Adrenal gland (tissue), 12 donors: ENCODE measurements around the gene ELMOD1. TPM values are rescaled to one million over a fixed set of nuclear protein-coding genes. Genes with fewer than 3 reads are reported as not detected.

Experiments used
- DNase-seq, 7 donors: peaks; one replicate each; pipeline ENCODE4 v3.0.0-alpha.2; 2019 to 2020
- H3K27ac ChIP-seq, 5 donors: fragments of 200-600 bp; sonication (generic) in 4 of 5; 1 replicate in 3 of 5; 2 replicates in 2 of 5; pipeline versions ENCODE4 v1.5.1 to v1.8.0; 2016 to 2020; ENCODE audit warnings: mild to moderate bottlenecking in 1 of 5
- H3K27me3 ChIP-seq: fragments of 200-600 bp; 2 replicates; pipeline ENCODE4 v1.8.0; 2021
- H3K36me3 ChIP-seq, 2 donors: fragments of 200-600 bp; replicated peaks in 1 of 2; 1 replicate in 1 of 2; 2 replicates in 1 of 2; pipeline versions ENCODE4 v1.5.1 to v1.8.0; 2018 to 2022
- H3K4me1 ChIP-seq, 2 donors: fragments of 200-600 bp; replicated peaks in 1 of 2; 1 replicate in 1 of 2; 2 replicates in 1 of 2; pipeline versions ENCODE4 v1.5.1 to v1.8.0; 2018 to 2021
- H3K4me3 ChIP-seq, 4 donors: fragments of 200-600 bp; sonication (generic) in 3 of 4; one replicate each; pipeline ENCODE4 v1.5.1; 2016 to 2018
- H3K9me3 ChIP-seq, 3 donors: fragments of 200-600 bp; sonication (generic) in 1 of 3; replicated peaks in 1 of 3; 1 replicate in 2 of 3; 2 replicates in 1 of 3; pipeline versions ENCODE4 v1.5.1 to v1.8.0; 2016 to 2021
- CTCF ChIP-seq, 6 experiments: fragments of 450-650 bp in 4 of 6; fragments of 200-600 bp in 2 of 6; sonication (generic) in 1 of 6; IDR thresholded peaks; 1 replicate in 5 of 6; 2 replicates in 1 of 6; pipeline versions ENCODE4 v1.5.1 to v1.8.0; 2016 to 2021; ENCODE audit warnings: antibody characterized with exemption in 6 of 6, mild to moderate bottlenecking in 2 of 6, moderate library complexity in 1 of 6
- POLR2A ChIP-seq, 2 donors: fragments of 450-650 bp; IDR thresholded peaks; one replicate each; pipeline ENCODE4 v1.6.1; 2017; ENCODE audit warnings: antibody characterized with exemption in 2 of 2, mild to moderate bottlenecking in 2 of 2, moderate library complexity in 1 of 2
- WGBS, 4 donors: extraction: QIAGEN DNeasy Blood & Tissue Kit in 2 of 4; methylation state at CpG; one replicate each; pipeline versions ENCODE4 v1.1.5 to v1.1.7; 2013 to 2017; 5-methylcytosine and 5-hydroxymethylcytosine counted together
- intact Hi-C, 2 donors: fragments of 100-400 bp; cut with DNase I; formaldehyde crosslinking; loops; one replicate each; pipeline versions ENCODE4 v1.14.1 to v1.15.0; 2022 to 2023
- polyA plus RNA-seq, 3 donors: library from polyadenylated mRNA; stranded (reverse); fragments of 200-250 nt in 2 of 3; fragments of 350-450 nt in 1 of 3; fragmentation: Illumina TruSeq in 1 of 3; extraction: RNeasy Lipid Tissue Mini Kit (QIAGEN cat#74804) in 1 of 3; gene quantifications; one replicate each; pipeline ENCODE4 v1.2.3, GENCODE V29; 2013 to 2014
- total RNA-seq, 9 donors: library from RNA; depleted of rRNA in 4 of 9; stranded (reverse); fragments of >200 nt in 4 of 9; fragments of 120-200 nt in 1 of 9; fragmentation: NEBNext Ultra II Directional in 1 of 9; extraction: Animal tissue kit (Norgen Biotek cat#: 25700) in 1 of 9; gene quantifications; one replicate each; pipeline versions ENCODE4 v1.1.0 to v1.2.4, GENCODE V29; 2013 to 2023
- donor health status: healthy with polysubstance abuse.
- donor health status: Bipolar disorder and iron deficiency.
- donor health status: DM: yes; HTN: yes; CAD: no.
- donor health status: DM: no; HTN: no; CAD: no.
- donor health status: DM: no; HTN: no; CAD: no.
- donor health status: DM: yes; HTN: yes; CAD: no.

Gene ELMOD1
- total and polyA plus RNA-seq, 12 donors, result 0.23 to 8.5 (median 0.67) TPM; not detected in 2

- TF ChIP-seq CTCF (IDR thresholded peaks at IDR 0.05), result no peak
- no peak for TF ChIP-seq POLR2A (IDR thresholded peaks at IDR 0.05)
- WGBS, 4 donors, result 16 to 30% (median 21%) methylated on average over 1 of the region's 1 CpG
- Histone ChIP-seq H3K27me3 (peaks cover 4% of the 10 kb centered on the region), H3K4me1 (no peaks in the 10 kb centered on the region), H3K9me3 (no peaks in the 10 kb centered on the region), H3K27ac (no peak overlapping the region), H3K4me3 (no peak overlapping the region), H3K36me3 (no peaks in the 10 kb centered on the region)
- DNase-seq, result no peak
- intact Hi-C loops, result no loop called here
Measured at GRCh38 chr11:107696140-107696539, 105.2 kb downstream of the ELMOD1 start.

- H3K4me3 ChIP-seq, result no peak overlapping the region
- no peaks in the 10 kb centered on the region for H3K27me3 ChIP-seq
- 65 to 72% (median 66%) methylated on average over 6 of the region's 6 CpGs for WGBS, 4 donors
- H3K36me3 ChIP-seq, result no peaks in the 10 kb centered on the region
- H3K27ac ChIP-seq, result no peak overlapping the region
- intact Hi-C loops, result no loop called here
- no peaks in the 10 kb centered on the region for H3K4me1 ChIP-seq
- no peak for DNase-seq
- H3K9me3 ChIP-seq, result no peaks in the 10 kb centered on the region
- TF ChIP-seq CTCF (IDR thresholded peaks at IDR 0.05) (no peak), POLR2A (IDR thresholded peaks at IDR 0.05) (no peak)
Measured at GRCh38 chr11:107697291-107697690, 106.3 kb downstream of the ELMOD1 start.

GRCh38 chr11:107699371-107700285, 108.7 kb downstream of the ELMOD1 start:
- Histone ChIP-seq H3K27me3 (no peaks in the 10 kb centered on the region), H3K27ac (no peak overlapping the region), H3K9me3 (no peaks in the 10 kb centered on the region), H3K36me3 (no peaks in the 10 kb centered on the region), H3K4me3 (no peak overlapping the region), H3K4me1 (no peaks in the 10 kb centered on the region)
- 73 to 78% (median 77%) methylated on average over 15 of the region's 15 CpGs for WGBS, 4 donors
- no peak for DNase-seq
- intact Hi-C loops, result no loop called here
- TF ChIP-seq POLR2A (IDR thresholded peaks at IDR 0.05) (no peak), CTCF (IDR thresholded peaks at IDR 0.05) (no peak)

GRCh38 chr11:107702109-107702660, 111.2 kb downstream of the ELMOD1 start:
- no peak for DNase-seq
- no peaks in the 10 kb centered on the region for H3K36me3 ChIP-seq
- H3K4me3 ChIP-seq, result no peak overlapping the region
- WGBS, 4 donors, result 75 to 87% (median 82%) methylated on average over 7 of the region's 7 CpGs
- TF ChIP-seq CTCF (IDR thresholded peaks at IDR 0.05), result no peak
- TF ChIP-seq POLR2A (IDR thresholded peaks at IDR 0.05), result no peak
- intact Hi-C loops, result no loop called here
- H3K27ac ChIP-seq, result no peak overlapping the region
- H3K27me3 ChIP-seq, result no peaks in the 10 kb centered on the region
- H3K4me1 ChIP-seq, result no peaks in the 10 kb centered on the region
- no peaks in the 10 kb centered on the region for H3K9me3 ChIP-seq
